ENCODE measurements around the gene CHSY1.
A peak's percentile ranks its signal among the peaks of the same experiment; 100 is the strongest.

CHSY1 gene

GRCh38 chr15:101213147-101213546 lies 38.7 kb downstream of the CHSY1 start:
- no peak for DNase-seq

DNA sequence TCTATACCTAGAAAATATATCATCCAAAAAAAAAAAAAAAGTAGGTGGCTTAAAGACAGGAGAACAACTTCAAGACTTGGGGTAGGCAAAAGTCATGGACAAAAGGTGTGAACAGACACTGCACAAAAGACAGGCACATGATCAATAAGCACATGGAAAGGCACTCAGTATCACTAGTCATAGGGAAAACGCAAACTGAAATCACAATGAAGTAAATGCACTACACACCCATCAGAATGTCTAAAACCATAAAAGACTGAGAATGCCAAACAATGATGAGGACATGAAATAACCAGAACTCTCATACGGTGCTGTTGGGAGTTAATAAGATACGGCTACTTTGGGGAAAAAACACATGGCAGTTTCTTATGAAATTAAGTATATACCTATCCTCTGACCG lies 40.0 kb downstream of the CHSY1 start:
- DNase-seq: no peak

DNA sequence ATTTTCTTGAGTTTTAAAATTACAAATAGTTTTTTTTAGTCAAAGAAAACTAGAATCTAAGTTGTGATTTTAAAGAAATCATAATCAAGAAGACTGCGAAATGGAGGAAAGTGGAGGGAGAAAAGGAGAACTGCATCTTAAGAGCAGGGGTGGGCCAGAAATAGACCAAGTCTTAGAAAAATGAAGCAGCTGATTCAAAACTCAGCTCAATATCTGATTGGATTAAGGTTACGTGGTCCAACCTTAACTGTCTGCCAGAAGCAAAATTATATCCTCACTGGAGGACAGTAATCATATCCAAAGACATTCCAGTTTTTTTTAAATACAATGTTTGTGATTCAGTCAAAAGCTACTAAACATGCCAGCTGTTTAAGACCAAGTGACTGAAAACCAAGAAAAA lies 41.4 kb downstream of the CHSY1 start:
- DNase-seq: no peak

DNA sequence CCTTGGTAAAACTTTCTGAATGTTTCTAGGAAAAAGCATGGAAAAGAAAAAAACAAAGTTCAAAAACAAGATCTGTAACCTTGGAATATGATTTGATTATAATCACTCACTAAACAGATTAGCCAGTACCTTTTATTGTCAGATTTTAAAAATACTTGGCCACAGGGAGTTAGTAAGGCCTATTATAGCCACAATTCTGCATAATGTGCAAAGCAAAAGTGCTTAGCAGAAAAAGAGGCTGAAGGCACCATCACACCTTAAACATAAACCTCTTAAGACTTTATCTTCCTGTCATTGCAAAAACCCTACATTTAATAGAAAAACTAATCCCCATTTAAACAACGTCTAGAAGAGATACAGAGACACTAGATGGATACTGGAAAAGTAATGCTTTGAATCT lies 41.8 kb downstream of the CHSY1 start:
- no peak for DNase-seq

DNA sequence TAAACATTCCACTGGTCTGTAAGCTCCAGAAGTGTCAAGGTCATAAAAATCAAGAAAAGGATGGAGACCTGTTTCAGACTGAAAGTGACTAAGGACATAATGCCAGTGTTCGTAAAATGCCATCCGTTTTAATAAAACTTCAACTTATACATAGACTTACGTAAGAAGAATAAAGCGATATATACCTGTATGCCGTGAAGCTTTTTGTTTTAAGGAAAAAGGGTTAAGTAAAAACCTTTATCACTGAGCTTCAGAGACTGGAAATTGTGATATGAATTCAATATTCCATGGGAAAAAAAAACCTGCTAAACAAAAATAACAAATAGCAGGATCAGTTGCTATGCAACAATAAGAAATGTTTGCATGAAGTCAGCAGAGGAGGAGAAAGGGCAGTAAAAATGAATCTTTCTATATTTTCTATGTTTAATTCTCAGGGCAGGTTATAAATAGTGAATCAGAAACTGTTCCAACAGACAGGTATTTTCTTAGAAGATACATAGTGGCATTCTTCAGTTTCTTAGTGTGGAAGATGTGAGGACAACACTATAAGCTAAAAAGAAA lies 42.5 kb downstream of the CHSY1 start:
- no peak for DNase-seq

DNA sequence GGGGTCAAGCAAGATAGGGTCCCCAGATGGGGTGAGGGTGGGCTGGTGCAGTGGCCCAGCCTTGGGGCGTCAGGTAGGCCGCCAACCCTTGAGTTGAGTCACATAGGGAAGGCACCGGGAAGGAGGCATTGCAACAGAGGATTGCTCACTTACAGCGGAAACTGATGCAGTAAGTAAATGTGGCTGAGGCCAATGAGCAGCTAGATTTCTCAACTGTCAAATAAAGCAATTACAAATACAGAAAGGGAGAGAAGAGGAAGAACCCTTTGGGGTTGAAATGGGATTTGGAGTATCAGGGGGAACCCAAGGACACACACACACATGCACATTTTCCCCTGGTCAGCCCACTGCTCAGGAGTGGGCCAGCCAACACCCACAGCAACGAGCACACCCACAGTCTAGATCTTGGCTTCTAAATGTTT lies 44.0 kb downstream of the CHSY1 start:
- DNase-seq: no peak

GRCh38 chr15:101206176-101206591 lies 45.7 kb downstream of the CHSY1 start:
- peak in 4 of 58 donors; percentile 14 to 40 (median 20) for DNase-seq

DNA sequence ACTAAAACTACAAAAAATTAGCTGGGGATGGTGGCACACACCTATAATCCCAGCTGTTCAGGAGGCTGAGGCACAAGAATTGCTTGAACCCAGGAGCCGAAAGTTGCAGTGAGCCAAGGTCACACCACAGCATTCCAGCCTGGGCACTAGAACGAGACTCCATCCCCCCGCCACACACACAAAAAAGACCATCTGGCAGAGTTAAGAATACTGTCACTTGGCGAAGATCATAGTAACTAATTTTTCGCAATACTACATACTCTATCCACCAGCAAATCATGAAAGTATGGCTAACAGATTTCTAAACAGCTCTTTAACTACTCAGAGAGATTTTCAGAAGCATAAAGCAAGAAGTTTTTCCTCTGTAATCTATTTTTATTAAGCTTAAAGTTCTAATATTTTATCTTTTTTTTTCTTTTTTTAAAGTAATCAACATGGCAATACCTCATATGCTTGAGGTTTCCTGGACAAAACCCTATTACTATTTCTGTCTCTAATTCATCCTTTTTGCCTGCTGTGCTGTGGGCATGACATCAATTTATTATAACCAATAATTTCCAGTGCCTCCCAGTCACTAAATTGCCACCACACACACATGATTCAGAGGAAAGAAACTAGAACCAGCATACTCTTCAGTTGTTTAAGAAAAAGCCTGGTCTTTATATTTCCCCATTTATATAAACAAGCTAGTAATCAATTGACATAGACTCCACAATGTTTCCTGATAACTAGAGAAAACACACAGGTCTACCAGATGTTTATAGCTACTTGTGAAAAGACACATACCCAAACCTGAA lies 46.9 kb downstream of the CHSY1 start:
- no peak for DNase-seq

DNA sequence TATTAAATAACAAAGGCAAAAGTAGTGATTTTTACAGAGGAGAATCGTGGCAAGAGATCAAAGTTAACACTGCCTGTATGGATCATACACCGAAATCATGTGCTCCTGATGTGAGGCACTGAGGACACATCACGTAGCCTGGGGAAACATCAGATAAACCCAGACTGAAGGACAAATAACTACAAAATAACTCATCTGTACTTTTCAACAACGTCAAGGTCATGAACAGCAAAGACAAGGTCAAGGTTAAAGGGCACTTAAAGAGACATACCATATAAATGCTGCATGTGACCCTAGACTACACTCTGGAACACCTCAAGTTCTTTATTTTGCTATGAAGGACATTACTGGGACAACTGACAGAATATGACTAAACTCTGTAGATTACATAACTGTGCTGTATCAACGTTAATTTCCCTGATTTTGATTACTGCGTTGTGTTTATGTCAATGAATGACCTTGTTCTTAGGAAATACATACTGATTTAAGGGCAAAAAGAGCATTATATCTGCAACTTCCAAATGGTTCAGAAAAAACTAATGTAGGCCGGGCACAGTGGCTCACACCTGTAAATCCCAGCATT lies 48.1 kb downstream of the CHSY1 start:
- DNase-seq: no peak

DNA sequence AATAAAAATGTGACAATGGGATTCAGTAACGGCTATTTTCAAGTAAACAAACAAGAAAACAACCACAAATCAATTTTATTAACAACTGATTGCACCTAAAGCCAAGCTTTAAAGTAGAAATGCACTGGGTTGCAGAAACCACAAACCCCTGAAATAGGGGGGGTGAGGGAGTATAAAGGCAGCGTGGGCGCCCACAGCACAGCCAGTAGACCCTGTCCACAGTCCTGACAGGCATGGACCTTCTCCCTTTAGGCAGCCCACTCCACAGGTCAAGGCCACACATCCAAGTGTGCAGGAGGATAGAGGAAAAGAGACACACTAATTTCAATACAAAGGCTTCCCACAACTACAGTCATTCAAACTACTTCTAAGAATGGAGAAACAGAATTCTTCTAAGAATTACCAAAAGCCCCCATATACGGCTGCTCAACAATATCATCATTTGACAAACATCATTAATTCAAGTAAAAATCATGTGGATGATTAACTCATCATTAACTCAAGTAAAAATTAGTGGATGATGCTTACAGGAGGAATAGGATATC lies 48.7 kb downstream of the CHSY1 start:
- DNase-seq: no peak

DNA sequence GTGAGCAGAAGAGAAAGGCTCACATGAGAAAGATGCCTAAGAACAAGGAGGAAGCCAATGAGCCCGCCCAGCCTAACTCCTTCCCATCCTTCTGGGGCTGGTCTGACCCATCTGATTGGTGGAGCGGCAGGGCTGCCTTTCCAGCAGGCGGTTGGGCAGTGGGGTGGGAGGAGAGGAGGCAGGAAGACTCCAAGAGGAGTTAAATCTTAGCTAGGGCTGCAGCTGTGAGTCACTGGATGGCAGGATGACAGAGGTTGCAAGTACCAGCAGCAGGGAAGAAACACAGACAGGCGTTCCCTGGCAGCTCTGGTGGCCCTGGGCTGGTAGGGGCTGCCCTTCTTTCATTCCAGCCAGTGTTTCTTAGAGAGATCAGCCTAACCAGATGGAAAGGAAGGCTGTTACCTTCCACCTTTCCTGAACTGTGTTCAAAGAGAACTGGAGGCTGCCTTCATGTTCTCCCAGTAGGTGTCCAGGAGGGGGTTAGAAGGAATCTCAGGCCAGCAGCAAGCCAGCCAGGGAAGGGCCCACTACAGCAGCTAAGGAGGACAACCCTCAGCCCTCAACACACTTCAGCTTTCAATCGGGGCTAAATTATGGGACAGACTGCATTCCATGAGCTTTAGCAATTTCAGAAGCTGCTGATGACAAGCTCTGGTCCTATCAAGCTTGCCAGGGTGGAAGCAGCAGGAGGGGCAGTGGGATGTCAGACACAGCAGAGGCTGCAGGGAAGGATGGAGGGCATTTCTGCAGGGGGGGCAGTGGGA lies 50.3 kb downstream of the CHSY1 start:
- peak in 52 of 58 donors; percentile 26 to 92 (median 64) for DNase-seq

GRCh38 chr15:101200181-101200580 lies 51.7 kb downstream of the CHSY1 start:
- no peak for DNase-seq

GRCh38 chr15:101198800-101199199 lies 53.0 kb downstream of the CHSY1 start:
- no peak for DNase-seq

- no peak for DNase-seq
Measured at GRCh38 chr15:101198031-101198575, 53.7 kb downstream of the CHSY1 start.

GRCh38 chr15:101194546-101195125 lies 57.2 kb downstream of the CHSY1 start:
- DNase-seq: no peak

GRCh38 chr15:101193806-101194545 lies 57.9 kb downstream of the CHSY1 start:
- DNase-seq: no peak

DNA sequence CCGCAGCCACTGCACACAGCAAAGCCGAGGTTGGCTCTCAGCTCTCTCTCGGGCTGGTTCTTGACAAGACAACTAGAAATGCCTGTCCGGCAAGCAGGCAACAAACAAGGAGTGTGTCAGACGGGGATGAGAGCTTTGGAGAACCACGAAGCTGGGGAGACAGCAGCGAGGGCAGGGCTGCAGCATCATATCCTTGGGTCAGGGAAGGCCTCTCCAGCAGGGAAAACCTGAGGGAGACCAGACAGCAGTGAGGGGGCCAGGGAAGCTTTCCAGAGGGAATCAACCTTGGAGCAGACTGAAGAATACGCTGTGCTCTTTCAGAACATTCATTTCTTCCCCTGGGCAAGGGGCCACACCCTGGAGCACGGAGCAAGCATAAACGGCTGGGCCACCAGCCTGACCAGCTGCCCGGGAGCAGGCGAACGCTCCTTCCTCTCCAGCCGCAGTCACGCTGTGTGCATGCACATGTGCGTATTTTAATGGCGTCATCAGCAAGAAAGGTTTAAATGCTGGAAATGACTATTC lies 58.7 kb downstream of the CHSY1 start:
- peak in 13 of 58 donors; percentile 14 to 57 (median 31) for DNase-seq

DNA sequence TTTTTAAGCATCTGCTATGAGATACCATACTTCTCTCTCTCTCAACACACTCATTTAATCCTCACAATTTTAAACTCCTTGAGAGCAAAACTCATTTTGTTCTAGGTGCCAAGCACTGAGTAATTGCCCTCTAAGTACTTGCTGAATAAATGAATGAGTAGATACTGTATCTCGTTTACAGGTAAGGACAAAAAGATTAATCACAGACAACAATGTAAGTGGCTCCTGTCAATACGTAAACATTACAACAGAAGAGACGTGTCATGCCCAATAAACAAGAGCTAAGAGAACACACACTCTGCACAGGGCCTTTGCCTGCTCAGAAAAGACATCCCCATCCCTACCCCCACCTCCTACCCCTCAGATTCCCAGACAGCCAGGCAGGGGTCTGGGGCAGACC lies 59.8 kb downstream of the CHSY1 start:
- DNase-seq: no peak

- no peak for DNase-seq
Measured at GRCh38 chr15:101191242-101191641, 60.6 kb downstream of the CHSY1 start.

DNA sequence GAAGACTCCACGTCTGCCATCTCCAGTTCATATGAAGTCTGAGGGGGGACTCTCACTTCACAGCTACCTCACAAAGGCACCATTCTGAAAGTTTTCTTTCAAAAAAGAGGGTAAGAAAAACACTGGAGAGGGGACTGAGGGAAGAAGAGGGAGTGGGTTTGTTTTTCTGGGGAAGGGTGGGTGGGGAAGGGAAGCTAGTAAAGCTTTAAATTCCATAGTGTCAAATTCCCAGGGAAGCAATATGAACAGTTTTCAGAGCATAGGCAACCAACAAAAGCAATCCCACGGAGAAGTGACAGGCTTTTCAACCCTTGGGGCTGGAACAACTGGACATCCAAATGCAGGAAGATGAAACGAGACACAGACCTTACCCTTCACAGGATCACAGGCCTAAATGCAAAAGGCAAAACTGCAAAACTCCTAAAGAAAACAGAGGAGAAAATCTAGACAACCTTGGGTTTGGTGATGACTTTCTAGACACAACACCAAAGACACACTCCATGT lies 61.7 kb downstream of the CHSY1 start:
- no peak for DNase-seq
